NCI-H2171 treated with DMSO at 0.1 percent for 48 hours (cell line): ENCODE results near the gene ACKR3.

Source experiments
- DNase-seq: peaks from one replicate; lab custom pipeline; 2025; lab: John Stamatoyannopoulos, UW

The ACKR3 gene

DNA sequence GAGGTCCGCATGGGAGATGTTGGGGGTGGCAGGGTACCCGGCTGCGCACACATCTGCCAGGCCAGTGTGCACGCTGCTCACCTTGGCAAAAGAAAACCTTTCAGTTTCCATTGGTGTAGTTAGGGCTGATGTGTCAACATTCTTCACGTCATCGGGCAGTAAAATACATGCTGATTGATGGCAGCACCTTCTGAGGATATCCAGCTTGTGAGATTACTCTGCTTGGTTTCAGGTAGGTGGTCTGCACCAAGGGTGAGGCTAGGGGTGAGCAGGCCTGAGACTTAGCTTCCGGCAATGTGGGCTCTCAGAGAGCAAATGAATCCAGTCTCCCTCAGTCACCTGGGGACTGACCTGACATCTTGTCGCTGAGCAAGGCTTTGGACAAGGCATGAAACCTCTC, 19.3 kb upstream of the ACKR3 start:
- no peak for DNase-seq

DNA sequence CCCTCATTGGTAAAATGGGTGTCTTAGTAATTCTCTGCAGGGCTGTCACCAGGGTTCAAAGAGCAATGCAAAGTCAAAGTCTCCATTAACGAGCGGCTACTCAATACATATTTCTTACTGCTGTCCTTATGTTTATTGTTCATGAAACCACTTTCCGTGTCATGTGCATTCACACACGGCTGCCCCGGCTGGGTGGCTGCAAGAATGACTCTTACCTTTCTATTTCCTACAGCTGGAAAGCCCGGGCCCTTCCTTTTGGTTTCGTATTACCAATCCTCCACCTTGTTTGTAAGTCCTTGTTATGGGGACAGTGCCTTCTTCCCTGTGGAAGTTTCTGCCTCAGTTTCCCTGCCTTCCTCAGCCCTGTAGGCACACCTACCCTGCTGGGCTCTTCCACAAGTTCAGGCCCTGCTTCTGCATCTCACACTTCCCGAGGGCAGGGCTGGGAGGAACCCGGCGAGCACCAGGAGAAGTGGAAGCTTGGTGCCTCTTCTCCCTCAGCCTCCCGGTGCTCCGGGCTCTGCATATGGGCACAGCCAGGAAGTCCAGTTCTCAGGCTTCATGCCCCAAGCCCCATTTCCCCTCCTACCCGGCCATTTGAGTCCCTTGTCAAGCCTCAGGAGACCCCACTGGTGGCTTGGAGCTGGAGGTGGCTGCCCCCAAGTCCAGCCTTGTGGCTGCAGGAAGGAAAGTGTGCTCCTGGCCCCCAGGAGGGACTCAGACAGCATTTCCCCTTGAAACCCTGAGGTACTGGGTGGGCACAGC, 18.7 kb upstream of the ACKR3 start:
- no peak for DNase-seq

DNA sequence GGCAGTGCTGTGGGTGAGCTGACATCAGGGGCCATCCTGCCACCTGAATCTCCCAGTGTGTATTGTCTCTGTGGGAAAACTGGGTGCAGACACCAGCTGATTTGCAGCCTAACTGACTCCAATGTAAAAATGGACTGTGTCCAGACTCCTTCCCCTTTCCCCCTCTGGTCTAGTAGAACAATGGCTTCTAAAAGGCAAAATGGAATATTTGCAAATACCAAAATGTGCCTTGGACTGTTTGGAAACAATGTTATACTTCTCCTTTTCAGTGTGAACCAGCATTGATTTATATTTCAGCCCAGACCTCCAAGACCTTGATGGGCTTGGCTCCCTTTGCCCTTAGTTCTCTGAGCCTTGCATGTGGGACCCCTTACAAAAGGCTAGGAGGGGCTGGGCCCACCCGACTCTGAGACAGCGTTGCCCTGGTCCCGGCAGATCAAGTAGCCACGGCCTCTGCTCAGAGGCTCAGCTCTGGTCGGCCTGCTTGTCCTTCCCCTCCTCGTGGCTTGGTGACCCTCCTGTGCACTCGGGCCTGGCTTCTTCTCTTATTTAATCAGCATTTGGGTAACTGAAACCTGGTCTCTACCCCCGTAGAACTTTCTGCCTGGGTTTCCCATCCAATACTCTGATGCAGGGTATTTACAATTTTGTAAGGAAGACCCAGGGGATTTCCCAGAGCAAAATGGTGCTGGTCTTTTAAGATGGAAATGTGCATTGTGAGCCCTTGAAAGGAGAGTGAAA, 18.0 kb upstream of the ACKR3 start:
- no peak for DNase-seq

DNA sequence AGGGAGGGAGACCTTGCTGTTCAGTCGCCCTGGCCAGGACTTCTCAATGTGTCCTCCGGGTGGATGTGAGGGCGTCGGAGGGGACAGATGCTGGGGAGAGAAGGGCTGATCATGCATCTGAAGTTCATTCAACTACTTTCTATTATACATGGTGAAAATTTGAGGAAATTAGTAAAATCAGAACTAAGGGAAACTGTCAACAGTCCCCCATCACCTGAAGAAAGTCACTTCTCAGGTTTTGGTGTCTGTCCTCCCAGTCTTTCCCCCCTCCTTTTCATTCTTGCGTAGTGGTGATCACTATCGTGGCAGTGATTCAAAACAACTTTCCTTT, 17.4 kb upstream of the ACKR3 start:
- DNase-seq = no peak

DNA sequence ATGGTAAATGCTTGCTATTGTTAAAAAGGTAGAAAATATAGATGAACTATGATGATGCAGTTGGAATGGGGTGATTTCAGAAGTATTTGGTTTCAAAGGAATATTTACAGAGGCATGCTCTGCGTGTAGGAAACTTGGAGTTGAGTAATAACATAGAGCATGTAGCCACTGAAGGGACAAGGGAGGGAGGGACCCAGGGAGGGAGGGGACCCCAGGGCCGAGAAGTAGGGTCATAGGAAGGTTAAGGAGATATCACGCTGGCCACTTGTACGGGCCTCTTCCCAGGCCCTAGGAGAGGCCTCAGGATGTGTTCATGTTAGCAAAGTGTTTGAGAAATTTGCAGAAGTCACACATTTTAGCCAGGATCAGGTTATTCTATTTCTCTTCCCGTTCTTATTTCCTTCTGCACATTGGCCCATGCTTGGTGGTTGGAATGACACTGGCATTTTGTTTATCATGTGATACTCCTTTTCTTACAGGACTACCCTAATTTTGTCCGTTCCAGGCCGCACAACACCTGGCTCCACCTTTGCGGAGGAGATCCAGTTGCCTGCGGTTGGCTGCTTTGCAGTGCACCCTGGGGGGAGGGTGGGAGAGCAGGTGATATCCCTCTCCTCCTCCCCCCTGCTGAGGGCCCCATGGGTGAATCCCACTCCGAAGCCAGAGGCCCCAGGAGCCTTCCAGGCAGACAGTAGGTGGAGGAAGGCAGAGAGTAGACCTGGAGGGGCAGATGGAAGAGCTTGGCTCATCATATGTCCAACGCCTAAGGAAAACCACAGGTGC, 16.9 kb upstream of the ACKR3 start:
- peak; percentile 93 for DNase-seq

DNA sequence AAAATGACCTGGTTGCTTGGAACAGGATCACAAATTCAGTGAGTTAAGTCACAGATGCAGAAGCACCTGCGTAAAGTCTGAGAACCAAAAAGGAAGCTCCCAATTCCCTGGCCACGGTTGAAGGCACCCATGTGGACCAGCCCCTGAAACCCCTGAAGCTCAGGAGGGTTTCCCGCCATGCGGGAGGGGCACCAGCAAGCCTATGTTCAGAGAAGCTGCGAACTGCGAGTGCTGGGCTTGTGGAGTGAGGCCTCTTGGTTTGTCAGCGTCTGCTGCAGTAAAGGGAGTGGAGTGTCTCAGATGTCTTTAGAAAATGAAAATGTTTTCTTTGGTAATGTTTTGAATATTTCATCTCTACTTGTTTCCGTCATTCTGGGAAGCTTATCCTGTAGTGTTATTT, 16.1 kb upstream of the ACKR3 start:
- no peak for DNase-seq

DNA sequence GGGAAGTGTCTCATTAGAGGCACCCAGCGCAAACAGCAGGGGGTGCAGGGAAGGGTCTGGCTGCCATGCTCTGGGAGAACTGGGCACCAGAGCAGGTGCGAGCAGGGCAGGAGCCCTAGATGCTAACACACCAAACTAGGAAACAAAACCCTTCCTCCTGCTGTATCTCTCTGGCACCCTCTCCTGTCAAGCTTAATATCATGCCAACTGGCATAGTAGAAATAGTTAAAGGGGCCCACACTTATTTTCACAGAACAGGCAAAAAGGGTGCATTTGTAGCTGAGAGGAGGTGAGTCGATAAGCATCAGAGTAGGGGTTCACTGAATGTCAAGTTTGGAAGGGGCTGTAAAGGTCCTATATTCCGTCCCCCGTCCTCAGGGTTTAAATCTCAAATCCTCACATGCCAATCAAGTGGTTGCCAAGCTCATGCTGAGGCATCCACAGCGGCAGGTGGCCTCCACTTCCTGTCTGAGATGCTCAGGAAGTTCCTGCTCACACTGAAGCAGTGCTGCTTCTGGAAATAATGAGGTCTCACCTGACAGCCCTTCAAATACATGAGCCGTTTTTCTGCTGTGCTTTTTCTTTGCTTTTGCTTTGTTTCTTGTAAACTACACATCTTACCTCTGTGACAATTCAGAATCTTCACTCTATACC, 14.9 kb upstream of the ACKR3 start:
- no peak for DNase-seq

DNA sequence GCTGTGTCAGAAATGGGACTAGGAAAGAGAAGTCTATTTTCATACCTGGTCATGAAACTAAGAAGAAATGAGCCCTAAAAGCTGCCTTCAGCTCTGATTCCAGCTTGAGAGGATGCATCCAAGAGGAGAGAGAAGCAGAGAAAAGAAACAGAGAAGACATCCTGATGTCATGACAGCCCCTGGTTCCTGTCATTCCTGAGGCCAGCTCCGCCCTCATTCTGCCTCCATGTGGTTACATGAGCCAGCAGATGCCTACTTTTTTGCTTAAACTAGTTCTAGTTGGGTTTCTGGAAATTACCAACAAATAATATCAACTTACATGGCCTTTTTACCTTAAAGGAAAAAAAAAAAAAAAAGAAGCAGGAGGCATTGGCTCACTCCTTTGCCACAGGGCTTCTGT, 14.1 kb upstream of the ACKR3 start:
- DNase-seq = no peak

DNA sequence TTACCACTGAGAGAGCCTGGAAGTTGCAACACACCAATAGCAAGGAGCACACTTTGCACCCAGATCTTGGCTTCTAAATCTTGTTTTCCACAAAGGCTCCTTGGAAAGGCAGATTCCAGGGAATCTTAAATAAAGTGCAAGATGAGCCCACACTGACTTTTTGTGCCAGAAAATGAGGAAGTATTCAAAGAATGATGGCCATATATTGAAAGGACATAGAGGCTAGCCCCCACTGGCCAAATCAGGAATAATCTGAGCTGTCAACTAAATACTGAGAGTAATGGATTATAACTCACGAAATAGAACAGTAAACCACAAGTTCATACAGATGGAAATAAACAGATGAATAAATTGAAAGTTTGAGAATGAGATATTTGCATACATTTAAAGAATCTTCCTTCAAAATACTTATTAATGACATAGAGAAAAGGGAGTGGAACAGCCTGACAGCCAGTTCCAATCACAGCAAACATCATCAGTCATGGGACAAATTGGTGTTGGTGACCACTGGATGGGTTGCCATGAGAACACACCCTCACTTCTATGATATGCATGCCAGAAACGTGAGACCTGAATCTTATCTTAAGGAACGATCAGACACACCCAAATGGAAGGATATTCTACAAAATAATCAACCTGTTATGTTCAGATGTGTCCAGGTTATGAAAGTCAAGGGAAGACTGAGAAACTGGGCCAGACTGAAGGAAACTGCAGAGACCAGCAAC, 12.2 kb upstream of the ACKR3 start:
- DNase-seq = no peak

DNA sequence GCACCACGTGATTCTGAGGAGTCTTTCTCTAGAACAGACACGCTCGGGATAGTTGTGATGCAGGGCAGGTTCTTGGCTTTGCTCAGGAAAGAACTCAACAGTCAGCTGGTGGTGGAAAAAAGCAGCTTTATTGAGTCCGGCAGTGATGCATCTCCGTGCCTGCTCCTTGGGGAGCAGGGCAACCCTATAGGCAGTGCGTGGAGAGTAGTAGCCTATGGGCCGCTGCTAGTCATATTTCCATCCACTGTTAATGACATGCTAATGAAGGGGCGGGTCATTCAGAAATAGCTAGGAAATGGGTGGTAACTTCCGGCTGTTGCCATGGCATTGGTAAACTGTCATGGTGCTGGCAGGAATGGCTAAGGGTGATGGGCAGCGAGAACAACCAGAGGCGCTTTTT, 11.6 kb upstream of the ACKR3 start:
- DNase-seq = no peak

DNA sequence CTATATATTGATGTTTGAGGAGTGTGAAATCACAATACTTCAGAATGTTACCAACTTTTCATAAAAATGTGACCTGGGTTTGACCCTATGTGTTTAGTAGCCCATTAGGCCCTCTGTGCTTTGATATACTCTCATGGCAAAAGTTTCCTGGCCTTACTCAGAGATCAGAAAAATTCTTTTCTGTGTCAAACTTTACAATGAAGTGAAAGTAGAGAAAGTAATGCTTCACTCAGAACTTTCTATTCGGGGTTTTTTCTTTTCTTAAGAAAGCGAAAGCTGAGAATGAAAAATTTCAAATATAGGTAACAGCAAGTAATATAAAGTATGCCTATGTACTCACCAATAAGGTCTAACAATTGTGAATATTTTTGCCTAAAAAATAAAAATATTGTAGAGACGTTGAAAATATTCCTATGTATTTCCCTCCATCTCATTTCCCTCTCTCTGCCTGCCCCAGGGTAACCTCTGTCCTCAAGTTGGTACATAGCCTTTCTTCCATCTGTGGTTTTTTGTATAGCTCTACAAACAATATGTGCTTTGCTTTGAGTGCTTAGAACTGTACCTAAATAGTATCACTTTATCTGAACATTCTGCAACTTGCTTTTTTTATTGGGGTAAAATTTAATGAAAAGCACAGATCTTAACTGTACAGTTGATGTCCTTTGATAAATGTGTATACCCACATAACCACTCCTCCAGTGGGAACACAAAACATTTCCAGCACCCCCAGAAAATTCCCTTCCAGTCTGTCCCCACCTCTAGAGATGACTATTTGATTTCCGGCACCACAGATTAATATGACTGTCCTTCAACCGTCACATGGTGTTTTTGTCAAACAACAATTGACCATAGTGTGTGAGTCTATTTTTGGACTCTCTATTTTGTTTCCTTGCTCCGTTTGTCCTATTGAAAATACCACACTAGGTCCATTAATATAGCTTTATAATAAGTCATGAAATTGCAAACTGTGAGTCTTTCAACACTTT, 10.3 kb upstream of the ACKR3 start:
- no peak for DNase-seq

DNA sequence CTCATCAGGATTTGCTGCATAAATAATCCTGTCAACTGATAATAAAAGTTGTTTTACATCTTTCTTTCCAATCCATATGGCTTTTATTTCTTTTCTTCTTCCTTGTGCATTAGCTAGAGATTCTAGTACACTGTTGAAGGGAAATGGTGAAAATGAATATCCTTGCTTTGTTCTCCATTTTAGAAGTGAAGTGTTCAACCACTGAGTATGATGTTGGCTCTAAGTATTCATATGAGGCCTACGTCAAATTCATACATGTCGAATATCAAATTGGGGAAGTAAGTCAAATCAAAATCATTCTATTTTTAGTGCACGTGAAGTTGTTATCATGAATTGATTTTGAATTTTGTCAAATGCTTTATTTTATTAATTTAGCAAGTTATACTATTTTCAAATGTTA, 7.8 kb upstream of the ACKR3 start:
- no peak for DNase-seq

DNA sequence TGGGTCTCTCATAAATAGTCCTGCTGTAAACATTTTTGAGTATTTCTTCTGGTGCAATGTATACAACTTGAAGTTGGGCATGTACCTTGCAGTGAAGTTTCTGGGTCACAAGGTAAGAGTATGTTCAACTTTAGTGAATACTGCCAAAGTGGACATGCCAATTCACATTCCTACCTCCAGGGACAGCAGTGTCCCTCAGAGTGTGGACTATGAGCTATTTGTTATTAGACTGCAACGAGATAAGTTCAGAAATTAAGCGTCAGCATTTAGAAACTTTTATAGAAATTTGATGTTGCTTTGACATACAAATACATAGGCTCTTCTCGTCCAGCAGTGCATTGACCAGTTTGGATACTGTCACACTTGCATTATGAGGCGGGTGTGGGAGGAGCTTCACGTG, 7.2 kb upstream of the ACKR3 start:
- no peak for DNase-seq

DNA sequence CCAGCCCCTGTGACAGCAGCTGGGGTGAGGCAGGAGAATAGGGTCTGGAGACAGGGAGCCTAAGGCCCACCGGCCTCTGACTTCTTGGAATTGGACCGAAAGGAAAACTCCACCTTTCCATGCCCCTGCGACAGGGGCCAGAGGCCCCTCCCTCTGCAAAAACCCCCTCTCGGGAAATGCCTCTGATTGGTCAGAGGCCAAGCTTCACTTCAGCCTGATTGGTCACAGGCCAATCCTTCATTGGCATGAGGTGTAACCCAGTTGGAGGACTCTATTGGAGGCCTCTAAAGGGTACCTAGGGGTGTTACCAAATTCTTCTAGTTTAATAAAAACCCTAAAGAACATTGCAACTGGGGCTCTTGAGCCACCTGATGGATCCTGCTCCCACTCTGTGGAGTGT, 5.7 kb upstream of the ACKR3 start:
- no peak for DNase-seq

DNA sequence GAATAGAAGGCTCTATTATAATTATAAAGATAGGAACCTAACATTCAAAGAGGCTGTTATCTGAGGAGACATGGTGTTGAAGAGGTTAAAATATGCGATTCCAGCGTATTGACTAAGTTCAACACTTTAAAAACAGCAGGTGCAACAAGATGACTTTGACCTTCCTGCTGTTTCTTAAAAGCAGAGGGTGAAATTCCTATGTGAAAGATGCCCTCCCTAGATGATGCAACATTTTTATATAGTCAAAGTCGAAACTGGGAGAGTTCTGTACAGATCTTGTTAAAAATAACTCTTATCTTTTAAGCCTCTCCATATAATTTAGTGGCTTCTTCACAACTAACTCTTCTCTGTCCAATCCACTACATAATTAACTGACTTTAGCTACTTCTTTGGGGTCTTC, 4.4 kb upstream of the ACKR3 start:
- DNase-seq = no peak

DNA sequence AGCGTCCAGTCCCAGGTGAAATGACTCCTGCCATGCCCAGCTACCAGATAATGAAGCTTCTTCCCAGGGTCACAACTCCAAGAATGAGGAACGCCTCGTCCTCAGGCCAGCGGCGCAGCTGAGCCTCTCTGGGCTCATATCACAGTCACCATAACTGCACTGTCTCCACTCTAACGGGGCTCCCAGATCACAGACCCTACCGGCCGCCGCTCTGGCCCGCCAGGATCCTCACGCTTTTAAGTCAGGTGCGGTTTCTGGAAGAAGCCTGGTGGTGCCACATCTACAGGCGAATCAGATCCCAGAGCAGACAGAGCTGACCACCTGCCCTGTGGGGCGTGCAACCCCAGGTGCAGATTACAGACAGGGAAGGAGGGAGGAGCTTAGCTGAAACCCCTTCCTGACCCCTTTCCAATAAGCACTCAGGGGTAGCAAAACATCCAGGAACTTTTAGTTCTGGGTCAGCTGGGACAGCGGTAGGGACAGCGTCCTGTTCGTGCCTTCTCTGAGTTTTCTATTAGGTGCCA, 3.7 kb upstream of the ACKR3 start:
- no peak for DNase-seq

DNA sequence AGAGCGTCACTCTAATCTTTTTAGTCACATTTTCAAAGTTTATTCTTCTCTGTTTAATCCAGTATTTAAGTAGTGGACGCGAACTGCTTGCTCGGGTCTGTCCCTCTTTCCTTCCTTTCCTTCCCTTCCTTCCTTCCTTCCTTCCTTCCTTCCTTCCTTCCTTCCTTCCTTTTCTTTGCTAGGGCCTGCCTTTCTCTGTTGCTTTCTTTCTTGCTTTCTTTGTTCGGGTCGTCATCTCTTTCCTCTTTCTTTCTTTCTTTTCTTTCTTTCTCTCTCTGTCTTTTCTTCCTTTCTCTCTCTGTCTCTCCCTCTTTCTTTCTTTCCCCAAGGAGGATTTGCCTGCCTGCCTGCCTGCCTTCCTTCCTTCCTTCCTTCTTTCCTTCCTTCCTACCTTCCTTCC, 3.0 kb upstream of the ACKR3 start:
- DNase-seq = no peak

DNA sequence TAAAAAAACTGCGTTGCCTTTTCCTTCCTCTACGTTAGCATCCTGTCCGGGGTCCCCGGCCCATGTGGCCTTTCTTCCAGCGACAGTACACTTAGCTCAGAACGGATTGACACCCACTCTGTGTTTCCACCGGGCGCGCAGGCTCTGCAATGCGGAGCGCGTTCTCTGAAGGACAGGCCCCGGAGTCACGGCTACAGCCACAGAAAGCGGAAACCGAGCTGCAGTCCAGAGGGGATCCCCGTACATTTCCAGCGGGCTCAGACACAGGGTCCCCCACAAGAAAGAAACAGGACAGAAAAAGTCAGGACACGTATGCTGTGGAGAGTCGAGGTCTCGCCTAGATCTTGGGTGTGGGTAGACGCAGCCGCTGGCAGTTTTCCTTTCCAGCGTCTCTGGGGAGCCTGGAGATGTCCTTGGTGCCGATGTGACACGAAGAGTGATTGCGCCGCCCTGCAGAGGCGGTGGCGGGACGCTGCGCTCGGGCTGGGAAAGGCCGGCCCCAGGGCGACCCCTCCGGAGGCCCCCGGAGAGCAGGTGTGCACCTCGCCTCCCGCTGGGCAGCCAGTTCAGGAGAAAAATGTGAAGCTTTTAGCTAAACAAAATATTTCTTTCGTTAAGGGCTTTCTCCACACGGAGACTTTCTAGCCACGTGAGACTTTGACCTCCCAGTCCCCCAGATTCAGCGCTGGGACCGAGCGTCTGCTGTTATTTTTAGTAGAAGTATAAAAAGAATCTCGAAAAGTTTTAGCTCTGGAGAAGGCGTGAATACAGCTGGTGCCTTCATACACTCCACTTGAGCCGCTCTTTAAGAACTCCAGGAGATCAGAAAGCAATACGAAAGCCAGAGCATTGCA, 1.3 kb upstream of the ACKR3 start:
- no peak for DNase-seq

DNA sequence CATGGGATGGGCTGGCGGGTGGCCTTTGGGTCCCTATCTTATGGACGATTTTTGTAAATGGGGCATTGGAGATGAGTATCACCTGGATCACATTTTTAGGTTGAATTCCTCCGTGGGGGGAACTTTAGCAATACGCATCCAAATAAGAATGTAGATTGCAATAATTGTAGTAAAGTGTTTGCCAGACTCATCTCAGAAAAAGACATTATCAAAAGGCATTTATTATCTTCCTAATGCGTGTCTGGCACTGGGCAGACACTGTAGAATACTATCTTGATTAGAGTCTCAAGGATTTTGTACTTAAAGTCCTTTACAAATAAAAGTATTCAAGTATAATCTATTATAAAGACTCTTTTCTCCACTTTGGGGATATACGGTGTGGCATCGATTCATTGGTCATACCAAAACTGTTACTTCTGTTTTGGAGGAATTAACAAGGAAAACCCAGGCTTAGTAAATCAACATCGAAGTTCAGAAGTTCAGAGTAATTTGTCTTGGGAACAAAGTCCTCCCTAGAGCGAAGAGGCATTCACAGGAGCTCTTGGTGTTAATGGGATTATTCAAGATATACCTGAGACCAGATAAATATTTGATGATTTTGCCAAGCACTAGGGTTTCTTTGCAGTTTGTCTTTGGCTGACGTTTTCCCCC, 578 bp upstream of the ACKR3 start:
- DNase-seq = no peak
